Kidney (tissue), 14 donors: ENCODE results near the gene SNUPN. TPM values are rescaled to one million over a fixed set of nuclear protein-coding genes. Genes with fewer than 3 reads are reported as not detected.

ENCODE experiments used
- DNase-seq, 5 donors: peaks; one replicate each; pipeline ENCODE4 v3.0.0-alpha.2; 2013 to 2020
- FAIRE-seq: peaks from 2 replicates; lab custom pipeline; 2012; peaks lifted over from hg19 to GRCh38; lab: Jason Lieb, UNC
- H3K27ac ChIP-seq, 2 donors: one replicate each; pipeline ENCODE4 v1.7.0; 2013; ENCODE audit warnings: low read depth in 2 of 2, low read length in 2 of 2, inconsistent platforms in 1 of 2
- H3K27me3 ChIP-seq: one replicate; pipeline ENCODE4 v1.7.1; 2013; ENCODE audit warnings: low read length, inconsistent platforms; ENCODE audit not compliant: control insufficient read depth, insufficient read depth
- H3K36me3 ChIP-seq, 3 donors: one replicate each; pipeline versions ENCODE4 v1.7.0 to v1.7.1; 2013; ENCODE audit warnings: low read length in 3 of 3, control low read depth in 1 of 3, inconsistent platforms in 1 of 3; ENCODE audit not compliant: insufficient read depth in 3 of 3, control insufficient read depth in 2 of 3
- H3K4me1 ChIP-seq, 3 donors: one replicate each; pipeline versions ENCODE4 v1.7.0 to v1.7.1; 2013; ENCODE audit warnings: low read length in 3 of 3, inconsistent platforms in 1 of 3, low read depth in 1 of 3; ENCODE audit not compliant: control insufficient read depth in 2 of 3, insufficient read depth in 2 of 3
- H3K4me3 ChIP-seq, 3 donors: one replicate each; pipeline versions ENCODE4 v1.7.0 to v1.8.1; 2013; ENCODE audit warnings: low read length in 3 of 3, control low read depth in 1 of 3, inconsistent platforms in 1 of 3
- H3K9ac ChIP-seq, 3 donors: one replicate each; pipeline versions ENCODE4 v1.7.0 to v1.7.1; 2013; ENCODE audit warnings: low read length in 3 of 3, control low read depth in 1 of 3, inconsistent platforms in 1 of 3
- H3K9me3 ChIP-seq, 3 donors: one replicate each; pipeline versions ENCODE4 v1.7.0 to v1.7.1; 2013; ENCODE audit warnings: low read length in 3 of 3, control low read depth in 1 of 3, inconsistent platforms in 1 of 3; ENCODE audit not compliant: control insufficient read depth in 2 of 3, insufficient read depth in 1 of 3
- CTCF ChIP-seq: IDR thresholded peaks from 3 replicates; pipeline ENCODE4 v1.5.1; 2012; ENCODE audit warnings: mild to moderate bottlenecking, moderate library complexity, borderline replicate concordance; ENCODE audit not compliant: insufficient read depth; ENCODE audit errors: extremely low read depth
- intact Hi-C: fragments of 100-400 bp; cut with DNase I; formaldehyde crosslinking; loops from one replicate; pipeline ENCODE4 v1.11.1; 2022
- polyA plus RNA-seq: library from polyadenylated mRNA; stranded (reverse); fragments of 350-450 nt; fragmentation: Illumina TruSeq; extraction: RNeasy Lipid Tissue Mini Kit (QIAGEN cat#74804); gene quantifications from one replicate; pipeline ENCODE4 v1.2.3, GENCODE V29; 2014; ENCODE audit warnings: low read depth, low replicate concordance; ENCODE audit not compliant: insufficient read depth
- total RNA-seq: library from RNA; stranded (reverse); fragmentation: NEBNext Ultra II Directional; extraction: Animal tissue kit (Norgen Biotek cat#: 25700); gene quantifications from one replicate; pipeline ENCODE4 v1.2.1, GENCODE V29; 2021
- donor health status: control.
- donor health status: control.
- donor health status: control.
- donor health status: control.
- donor health status: control.
- donor health status: DM: yes; HTN: yes; CAD: no.
- donor health status: Normal renal cell carcinoma (clear cell type).

Gene SNUPN
- total and polyA plus RNA-seq, 2 donors from 2014 or later = 24.1 to 37.4 TPM

GRCh38 chr15:75659928-75660645 is 34.6 kb upstream of the SNUPN start:
- FAIRE-seq (no peak), DNase-seq (no peak)
- peaks cover 2 to 3% (median 2%) of the 10 kb centered on the region in 3 donors for H3K36me3 ChIP-seq
- no peaks in the 10 kb centered on the region for H3K27me3 ChIP-seq
- H3K9ac ChIP-seq = no peak overlapping the region
- H3K4me3 ChIP-seq = no peak overlapping the region
- intact Hi-C loops = no loop called here
- no peaks in the 10 kb centered on the region for H3K9me3 ChIP-seq
- TF ChIP-seq CTCF = no peak
- H3K27ac ChIP-seq = no peak overlapping the region
- peaks cover 0 to 7% (median 0%) of the 10 kb centered on the region in 3 donors for H3K4me1 ChIP-seq

GRCh38 chr15:75659141-75659771 is 33.7 kb upstream of the SNUPN start:
- no peak for DNase-seq
- Histone ChIP-seq H3K27ac (no peak overlapping the region), H3K9ac (no peak overlapping the region), H3K4me1 (peaks cover 0 to 7% (median 0%) of the 10 kb centered on the region in 3 donors), H3K9me3 (no peaks in the 10 kb centered on the region), H3K27me3 (no peaks in the 10 kb centered on the region), H3K4me3 (no peak overlapping the region), H3K36me3 (peaks cover 2 to 3% (median 2%) of the 10 kb centered on the region in 3 donors)
- TF ChIP-seq CTCF = no peak
- intact Hi-C loops = no loop called here
- no peak for FAIRE-seq

- Histone ChIP-seq H3K9me3 (no peaks in the 10 kb centered on the region), H3K36me3 (peaks cover 2 to 3% (median 2%) of the 10 kb centered on the region in 3 donors), H3K27ac (no peak overlapping the region), H3K9ac (no peak overlapping the region), H3K4me1 (peaks cover 0 to 19% (median 10%) of the 10 kb centered on the region in 3 donors), H3K27me3 (no peaks in the 10 kb centered on the region), H3K4me3 (no peak overlapping the region)
- TF ChIP-seq CTCF = no peak
- intact Hi-C loops = no loop called here
- FAIRE-seq (no peak), DNase-seq (no peak)
Observed at GRCh38 chr15:75656813-75657212, 31.3 kb upstream of the SNUPN start.
